Thoracic aorta (tissue), 2 donors: ENCODE results near the gene RMND5B. TPM values are rescaled to one million over a fixed set of nuclear protein-coding genes. Genes with fewer than 3 reads are reported as not detected.

Experiments
- ATAC-seq: fragments of 150-250 bp; one replicate; pipeline ENCODE4 v1.8.0; 2017; ENCODE audit warnings: low read depth; ENCODE audit not compliant: insufficient number of reproducible peaks, low FRiP score
- DNase-seq: peaks from one replicate; pipeline ENCODE4 v3.0.0-alpha.2; 2020; ENCODE audit warnings: low spot score
- H3K27ac ChIP-seq, 2 donors: fragments of 200-600 bp; sonication (generic); 1 replicate in 1 of 2; 2 replicates in 1 of 2; pipeline ENCODE4 v1.5.1; 2016; ENCODE audit warnings: mild to moderate bottlenecking in 2 of 2, moderate library complexity in 2 of 2
- H3K27me3 ChIP-seq: fragments of 200-600 bp; sonication (generic); replicated peaks from 2 replicates; pipeline ENCODE4 v1.6.0; 2016; ENCODE audit warnings: mild to moderate bottlenecking; ENCODE audit not compliant: insufficient read depth
- H3K36me3 ChIP-seq: fragments of 200-600 bp; sonication (generic); one replicate; pipeline ENCODE4 v1.5.1; 2016
- H3K4me1 ChIP-seq, 2 donors: fragments of 200-600 bp; sonication (generic); 1 replicate in 1 of 2; 2 replicates in 1 of 2; pipeline versions ENCODE4 v1.5.1 to v1.6.0; 2016; ENCODE audit warnings: low read depth in 2 of 2, mild to moderate bottlenecking in 1 of 2; ENCODE audit not compliant: control insufficient read depth in 1 of 2
- H3K4me3 ChIP-seq: fragments of 200-600 bp; sonication (generic); 2 replicates; pipeline ENCODE4 v1.5.1; 2016; ENCODE audit warnings: mild to moderate bottlenecking
- H3K9me3 ChIP-seq: fragments of 200-600 bp; sonication (generic); 2 replicates; pipeline ENCODE4 v1.5.1; 2016
- CTCF ChIP-seq: fragments of 200-600 bp; sonication (generic); IDR thresholded peaks from one replicate; pipeline ENCODE4 v1.5.1; 2019; ENCODE audit warnings: antibody characterized with exemption
- total RNA-seq, 2 donors: library from RNA; depleted of rRNA; stranded (reverse); fragments of >200 nt; gene quantifications; one replicate each; pipeline versions ENCODE4 v1.1.0 to v1.2.3, GENCODE V29; 2016

Gene RMND5B
- total RNA-seq, 2 donors from 2014 or later, result 45.0 to 59.4 TPM

GRCh38 chr5:178177569-178177968 lies 46.8 kb downstream of the RMND5B start:
- H3K27ac ChIP-seq, result no peak overlapping the region
- TF ChIP-seq CTCF, result no peak
- H3K27me3 ChIP-seq, result no peaks in the 10 kb centered on the region
- no peaks in the 10 kb centered on the region for H3K4me1 ChIP-seq
- DNase-seq (no peak), ATAC-seq (no peak)
- H3K4me3 ChIP-seq, result no peak overlapping the region
- no peaks in the 10 kb centered on the region for H3K36me3 ChIP-seq
- H3K9me3 ChIP-seq, result no peaks in the 10 kb centered on the region

- DNase-seq (no peak), ATAC-seq (no peak)
- Histone ChIP-seq H3K27ac (no peak overlapping the region), H3K9me3 (no peaks in the 10 kb centered on the region), H3K27me3 (no peaks in the 10 kb centered on the region), H3K36me3 (no peaks in the 10 kb centered on the region), H3K4me1 (no peaks in the 10 kb centered on the region), H3K4me3 (no peak overlapping the region)
- no peak for TF ChIP-seq CTCF
Measured at GRCh38 chr5:178180141-178180863, 49.5 kb downstream of the RMND5B start.

- no peaks in the 10 kb centered on the region for H3K27me3 ChIP-seq
- no peak for TF ChIP-seq CTCF
- ATAC-seq (no peak), DNase-seq (no peak)
- H3K4me1 ChIP-seq, result no peaks in the 10 kb centered on the region
- no peaks in the 10 kb centered on the region for H3K9me3 ChIP-seq
- no peak overlapping the region for H3K4me3 ChIP-seq
- no peaks in the 10 kb centered on the region for H3K36me3 ChIP-seq
- H3K27ac ChIP-seq, result no peak overlapping the region
Measured at GRCh38 chr5:178182158-178182876, 51.5 kb downstream of the RMND5B start.

- no peaks in the 10 kb centered on the region for H3K9me3 ChIP-seq
- H3K27me3 ChIP-seq, result no peaks in the 10 kb centered on the region
- no peaks in the 10 kb centered on the region for H3K36me3 ChIP-seq
- TF ChIP-seq CTCF, result no peak
- ATAC-seq (no peak), DNase-seq (no peak)
- no peaks in the 10 kb centered on the region for H3K4me1 ChIP-seq
- H3K4me3 ChIP-seq, result no peak overlapping the region
- H3K27ac ChIP-seq, result no peak overlapping the region
Measured at GRCh38 chr5:178186427-178186826, 55.6 kb downstream of the RMND5B start.

- Histone ChIP-seq H3K9me3 (no peaks in the 10 kb centered on the region), H3K4me3 (no peak within 1 kb of the TSS), H3K27me3 (no peaks in the 10 kb centered on the region), H3K27ac (no peak within 1 kb of the TSS), H3K36me3 (no peaks in the 10 kb centered on the region), H3K4me1 (no peaks in the 10 kb centered on the region)
- TF ChIP-seq CTCF, result no peak
- DNase-seq (no peak), ATAC-seq (no peak)
Measured at GRCh38 chr5:178187014-178187413, 56.2 kb downstream of the RMND5B start, which contains the start of gene GMCL2. GMCL2 (minus strand) TSS chr5:178187371; CDS start chr5:178187299, 72 bp downstream.
